ENCODE measurements around the gene STX3. TPM values are rescaled to one million over a fixed set of nuclear protein-coding genes. Genes with fewer than 3 reads are reported as not detected.

STX3 gene
- total RNA-seq, result 3.8 TPM

GRCh38 chr11:59754859-59755700 is at the start of gene STX3:
TSS of gene STX3 (plus strand) at chr11:59755376. CDS start at chr11:59755606, 230 bp downstream.
- ATAC-seq (peak; percentile 86), DNase-seq (ENCODE audit: low spot score) (peak; percentile 73)

- ATAC-seq, result no peak
Observed at GRCh38 chr11:59706518-59707285, 48.5 kb upstream of the STX3 start.

DNA sequence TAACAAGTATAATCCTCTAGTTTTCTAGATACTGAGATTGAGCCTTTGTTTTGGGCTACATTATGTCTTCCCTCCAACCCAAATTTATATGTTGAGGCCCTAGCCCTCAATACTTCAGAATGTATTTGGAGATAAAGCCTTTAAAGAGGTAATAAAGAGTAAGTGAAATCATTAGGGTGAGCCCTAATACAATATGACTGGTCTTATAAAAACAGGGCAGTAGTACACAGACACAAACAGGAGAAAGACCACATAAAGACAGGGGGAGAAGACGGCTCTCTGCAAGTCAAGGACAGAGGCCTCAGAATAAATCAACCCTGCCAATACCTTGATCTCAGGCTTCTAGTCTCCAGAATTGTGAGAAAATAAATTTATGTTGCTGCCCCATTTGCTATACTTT is 47.8 kb upstream of the STX3 start:
- DNase-seq (ENCODE audit: low spot score) (no peak), ATAC-seq (no peak)

More at GRCh38 chr11:59706518-59707285, 48.5 kb upstream of the STX3 start:
- DNase-seq (ENCODE audit: low spot score), result no peak

GRCh38 chr11:59708537-59708936 is 46.6 kb upstream of the STX3 start:
- ATAC-seq (no peak), DNase-seq (ENCODE audit: low spot score) (no peak)

DNA sequence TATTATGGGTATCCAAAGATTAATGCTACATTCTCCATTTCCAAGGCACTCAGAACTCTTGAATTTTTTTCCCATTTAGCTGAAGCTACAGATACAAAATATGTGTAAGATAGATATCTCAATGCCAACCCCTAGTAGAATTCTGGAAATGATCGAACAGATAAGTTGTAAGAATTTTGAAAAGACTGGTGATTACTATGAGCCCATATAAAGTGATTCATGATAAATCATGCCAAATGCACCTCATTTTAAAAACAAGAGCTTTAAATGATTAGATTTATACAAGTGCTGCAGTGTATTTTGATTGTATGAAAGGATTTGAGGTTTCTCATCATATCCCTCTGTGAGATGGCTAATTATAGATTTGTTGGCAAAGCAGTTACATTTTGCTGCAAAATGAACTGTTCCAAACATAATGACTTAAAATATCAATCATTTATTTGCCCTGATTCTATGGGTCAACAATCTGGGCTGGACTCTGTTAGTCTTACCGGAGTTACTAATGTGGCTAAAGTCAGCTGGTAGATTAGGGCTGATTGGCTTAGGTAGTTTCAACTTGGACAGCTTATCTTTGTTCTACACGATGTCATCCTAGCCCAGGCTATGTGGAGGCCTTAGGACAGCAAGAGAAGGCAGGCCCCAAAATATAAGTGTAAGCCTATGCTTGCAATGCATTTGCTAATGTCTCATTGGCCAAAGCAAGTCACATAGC is 44.9 kb upstream of the STX3 start:
- ATAC-seq (no peak), DNase-seq (ENCODE audit: low spot score) (no peak)

DNA sequence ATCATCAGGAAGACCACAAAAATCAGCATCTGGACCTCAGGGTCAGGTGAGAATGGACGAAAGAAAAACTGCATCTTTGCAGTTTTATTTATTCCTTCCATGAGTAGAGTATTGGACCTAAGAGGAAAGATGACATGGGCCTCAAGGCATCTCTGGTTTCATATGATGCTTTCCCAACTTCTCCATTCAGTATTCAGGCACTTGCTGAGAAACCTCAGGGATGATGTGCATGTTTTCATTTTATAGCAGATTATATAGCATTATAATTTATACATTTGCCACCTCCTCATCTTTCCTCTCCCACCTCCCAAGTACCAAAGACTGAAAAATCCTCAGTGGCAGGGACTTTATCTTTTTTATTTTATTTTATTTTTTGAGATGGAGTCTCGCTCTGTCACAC is 41.4 kb upstream of the STX3 start, which contains the start of gene OR10V1:
OR10V1 (minus strand) TSS at position 101 of the 400 bp plus-strand sequence; CDS start at position 101, 0 bp downstream.
- ATAC-seq, result no peak
- DNase-seq (ENCODE audit: low spot score), result no peak

DNA sequence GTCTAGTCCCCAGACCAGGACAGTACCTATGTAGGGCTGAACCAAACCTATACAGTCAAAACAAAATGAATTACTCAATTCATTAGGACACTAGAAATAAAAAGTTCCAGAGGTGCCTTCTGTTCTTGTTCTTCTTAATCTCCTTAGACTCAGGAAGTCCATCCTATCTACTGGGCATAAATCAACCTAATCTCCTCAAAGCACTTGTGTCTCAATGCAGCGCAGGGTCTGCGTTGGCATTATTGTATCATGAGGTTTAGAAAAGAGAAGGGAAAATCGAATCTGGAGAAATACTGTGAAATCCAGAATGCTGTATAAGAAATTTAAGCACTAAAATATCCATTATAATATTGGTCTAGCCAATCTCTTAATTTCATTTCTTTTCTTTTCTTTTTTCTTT is 39.1 kb upstream of the STX3 start:
- ATAC-seq (no peak), DNase-seq (ENCODE audit: low spot score) (no peak)

- DNase-seq (ENCODE audit: low spot score) (no peak), ATAC-seq (no peak)
Observed at GRCh38 chr11:59719556-59719955, 35.6 kb upstream of the STX3 start.

DNA sequence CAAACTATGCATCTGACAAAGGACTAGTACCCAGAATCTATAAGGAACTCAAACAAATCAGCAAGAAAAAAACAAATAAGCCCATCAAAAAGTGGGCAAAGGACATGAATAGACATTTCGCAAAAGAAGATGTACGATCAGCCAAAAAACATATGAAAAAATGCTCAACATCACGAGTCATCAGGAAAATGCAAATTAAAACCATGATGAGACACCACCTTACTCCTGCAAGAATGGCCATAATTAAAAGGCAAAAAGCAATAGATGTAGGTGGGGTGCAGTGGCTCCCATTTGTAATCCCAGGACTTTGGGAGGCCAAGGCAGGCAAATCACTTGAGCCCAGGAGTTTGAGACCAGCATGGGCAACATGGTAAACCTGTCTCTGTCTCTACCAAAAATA is 31.1 kb upstream of the STX3 start:
- DNase-seq (ENCODE audit: low spot score), result no peak
- ATAC-seq, result no peak

DNA sequence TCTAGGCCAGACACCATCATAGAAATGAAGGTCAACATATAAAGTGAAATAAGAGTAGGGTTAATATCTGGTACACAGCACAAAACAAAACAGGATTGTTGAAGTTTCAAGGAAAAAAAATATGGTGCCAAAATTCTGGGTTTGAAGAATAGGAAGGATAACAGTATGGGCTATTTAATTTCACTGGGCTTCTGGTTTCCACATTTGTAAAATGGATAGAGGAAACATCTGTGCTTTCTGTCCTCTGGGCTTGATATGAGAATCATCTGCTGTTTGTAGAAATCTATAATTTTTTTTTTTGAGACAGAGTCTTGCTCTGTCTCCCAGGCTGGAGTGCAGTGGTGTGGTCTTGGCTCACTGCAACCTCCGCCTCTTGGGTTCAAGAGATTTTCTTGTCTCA is 27.8 kb upstream of the STX3 start:
- no peak for ATAC-seq

GRCh38 chr11:59728154-59728553 is 27.0 kb upstream of the STX3 start:
- DNase-seq (ENCODE audit: low spot score) (no peak), ATAC-seq (no peak)

More for the DNA sequence above, 27.8 kb upstream of the STX3 start:
- DNase-seq (ENCODE audit: low spot score), result no peak

DNA sequence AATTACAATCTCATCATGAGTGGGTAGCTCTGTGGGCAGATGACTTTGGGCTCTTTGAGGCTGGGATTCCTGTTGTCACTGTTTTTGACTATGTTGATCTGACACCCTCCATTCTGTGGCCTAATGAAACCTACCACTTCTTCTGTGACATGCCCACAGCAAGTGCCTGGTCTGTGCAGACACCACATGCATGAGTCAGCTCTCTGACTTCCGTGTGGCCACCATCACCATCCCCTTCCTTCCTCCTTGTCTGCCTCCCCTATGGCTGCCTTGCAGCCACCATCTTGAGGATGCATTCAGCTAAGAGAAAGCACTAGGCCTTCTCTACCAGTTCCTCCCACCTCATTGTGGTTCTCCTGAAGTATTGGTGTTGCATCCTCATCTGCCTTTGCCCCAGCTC is 26.3 kb upstream of the STX3 start:
- no peak for DNase-seq (ENCODE audit: low spot score)

GRCh38 chr11:59729834-59730233 is 25.3 kb upstream of the STX3 start:
- DNase-seq (ENCODE audit: low spot score) (no peak), ATAC-seq (no peak)

More for the DNA sequence above, 26.3 kb upstream of the STX3 start:
- no peak for ATAC-seq

GRCh38 chr11:59730896-59731565 is 24.1 kb upstream of the STX3 start:
- ATAC-seq (no peak), DNase-seq (ENCODE audit: low spot score) (no peak)

GRCh38 chr11:59746111-59746510 is 9.1 kb upstream of the STX3 start:
- no peak for DNase-seq (ENCODE audit: low spot score)
- no peak for ATAC-seq

DNA sequence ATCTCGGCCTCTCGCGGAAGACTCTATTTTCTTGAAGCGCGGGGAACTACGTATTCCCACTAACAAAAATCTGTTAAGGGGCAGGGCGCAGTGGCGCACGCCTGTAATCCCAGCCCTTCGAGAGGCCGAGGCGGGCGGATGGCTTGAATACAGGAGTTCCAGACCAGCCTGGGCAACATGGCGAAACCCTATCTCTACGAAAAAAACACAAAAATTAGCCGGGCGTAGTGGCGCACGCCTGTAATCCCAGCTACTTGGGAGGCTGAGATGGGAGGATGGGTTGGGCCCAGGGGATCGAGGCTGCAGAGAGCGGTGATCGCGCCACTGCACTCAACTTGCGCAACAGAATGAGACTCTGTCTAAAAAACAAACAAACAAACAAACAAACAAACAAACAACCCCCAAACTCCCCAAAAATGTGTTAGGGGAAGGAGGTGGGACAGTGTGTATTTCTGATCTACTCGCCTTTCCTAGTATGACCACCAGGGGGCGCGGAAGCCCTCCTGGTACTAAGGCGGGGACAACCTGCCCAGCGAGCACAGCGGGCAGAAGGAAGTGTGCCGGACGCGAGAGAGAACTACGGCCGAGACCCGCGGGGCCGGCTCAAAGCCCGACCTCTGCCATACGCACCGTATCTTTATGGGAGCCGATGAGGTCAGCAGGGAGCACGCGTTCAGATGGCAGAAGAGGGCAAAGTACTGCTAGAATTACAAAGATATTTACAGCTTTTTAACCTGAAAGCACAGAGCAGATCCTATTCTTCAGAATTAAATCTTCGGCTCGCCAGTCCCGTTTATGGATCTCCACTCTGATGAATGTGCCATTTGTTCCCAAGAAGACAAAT is 1.3 kb upstream of the STX3 start:
- ATAC-seq (peak; percentile 88), DNase-seq (ENCODE audit: low spot score) (peak; percentile 86)

DNA sequence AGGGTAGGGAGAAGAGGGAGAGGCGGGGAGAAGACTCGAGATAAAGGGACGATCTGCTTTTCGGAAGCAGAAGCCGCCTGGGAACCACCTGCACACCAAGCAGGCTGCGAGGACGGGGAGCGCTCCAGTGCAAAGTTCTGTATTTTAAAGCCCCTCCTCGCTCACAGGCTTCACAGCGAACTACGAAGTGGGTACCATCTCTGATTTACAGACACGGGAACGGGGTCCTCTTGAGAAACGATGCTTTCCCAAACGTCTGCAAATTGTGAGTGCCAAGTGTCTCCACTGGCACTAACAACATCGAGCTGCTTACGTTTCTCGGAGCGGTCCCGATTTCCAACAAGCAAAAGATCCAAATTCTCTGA is 700 bp upstream of the STX3 start:
- DNase-seq (ENCODE audit: low spot score), result peak; percentile 49
- peak; percentile 40 for ATAC-seq

DNA sequence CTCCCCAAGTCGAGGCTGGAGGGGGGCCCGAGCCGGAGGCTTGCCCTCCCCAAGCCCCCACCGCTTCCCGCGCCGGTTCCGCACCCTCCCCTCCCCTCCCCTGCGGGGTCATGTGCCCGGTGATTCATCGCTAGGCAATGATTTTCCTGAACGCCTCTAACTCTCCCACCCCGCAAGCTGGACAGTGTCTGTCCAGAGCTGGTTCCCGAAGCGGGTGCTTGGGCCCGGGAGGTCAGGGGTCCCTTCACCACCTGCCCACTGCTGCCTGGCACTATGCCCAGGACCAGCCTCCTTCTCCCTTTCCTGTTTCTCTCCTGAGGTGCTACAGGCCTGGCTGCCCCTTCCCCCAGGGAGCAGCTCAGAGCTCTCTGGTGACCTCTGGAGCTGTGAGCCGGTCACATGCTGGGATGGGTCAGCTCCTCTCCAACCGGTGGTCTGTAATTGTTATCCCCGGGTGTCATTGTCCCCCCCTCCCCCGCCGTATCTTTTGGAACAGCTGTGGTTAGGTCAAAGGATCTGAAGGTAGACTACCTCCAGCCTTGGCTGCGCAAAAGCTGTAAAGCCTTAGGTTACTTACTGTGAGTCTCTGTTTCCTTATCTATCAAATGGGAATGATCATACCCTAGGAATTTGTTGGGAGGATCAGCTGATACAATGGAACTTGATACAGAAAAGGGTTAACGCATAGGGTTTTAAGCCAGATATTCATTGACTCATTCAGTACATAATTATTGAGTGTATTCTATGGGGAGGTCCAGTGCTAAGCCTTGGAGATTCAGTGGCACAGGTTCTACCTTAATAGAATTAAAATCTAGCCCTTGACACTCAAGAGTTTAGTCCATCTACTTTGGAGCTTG is 753 bp downstream of the STX3 start:
- DNase-seq (ENCODE audit: low spot score), result peak; percentile 69
- peak; percentile 63 for ATAC-seq

- no peak for DNase-seq (ENCODE audit: low spot score)
Observed at GRCh38 chr11:59756558-59756840, 1.3 kb downstream of the STX3 start.

More at GRCh38 chr11:59756558-59756840, 1.3 kb downstream of the STX3 start:
- no peak for ATAC-seq
